Panc1 (cell line): ENCODE results near the gene ZDHHC14. TPM values are rescaled to one million over a fixed set of nuclear protein-coding genes. Genes with fewer than 3 reads are reported as not detected.

ENCODE experiments used
- ATAC-seq: fragments of 200-7000 bp; cut with Tn5 transposase; 2 replicates; pipeline ENCODE4 v1.9.1; 2020; ENCODE audit warnings: mild to moderate bottlenecking, moderate library complexity
- BruUV-seq: library from RNA; stranded (reverse); fragments of 400-500 nt; replicated peaks from 2 replicates; lab custom pipeline; 2021; lab: Mats Ljungman, UMichigan
- CTCF ChIA-PET: fragments of 300-600 bp; sonication (Branson Sonifier 250); formaldehyde crosslinking; loops from one replicate; lab custom pipeline; 2022; ENCODE audit warnings: antibody characterized with exemption; lab: Charles Lee
- POLR2A ChIA-PET: fragments of 300-600 bp; sonication (Branson Sonifier 250); formaldehyde crosslinking; loops from one replicate; lab custom pipeline; 2022; ENCODE audit warnings: antibody characterized with exemption; lab: Charles Lee
- DNase-seq: peaks from one replicate; pipeline ENCODE4 v3.0.0-alpha.2; 2010; ENCODE audit warnings: low read depth, low spot score
- H3K27ac ChIP-seq: 2 replicates; pipeline ENCODE4 v1.5.1; 2011; ENCODE audit warnings: mild to moderate bottlenecking, low read length, inconsistent platforms
- H3K27me3 ChIP-seq: fragments of 200-500 bp; sonication (Bioruptor generic); 2 replicates; pipeline ENCODE4 v1.6.0; 2014; ENCODE audit warnings: low read length, inconsistent platforms; ENCODE audit not compliant: control insufficient read depth, insufficient read depth
- H3K36me3 ChIP-seq: fragments of 200-500 bp; sonication (Bioruptor generic); 2 replicates; pipeline ENCODE4 v1.5.1; 2014; ENCODE audit warnings: inconsistent platforms, mild to moderate bottlenecking, low read length, moderate library complexity; ENCODE audit not compliant: control insufficient read depth, insufficient read depth
- H3K4me1 ChIP-seq: 2 replicates; pipeline ENCODE4 v1.5.1; 2011; ENCODE audit warnings: inconsistent platforms, mild to moderate bottlenecking, low read length, moderate library complexity; ENCODE audit not compliant: control insufficient read depth, insufficient read depth
- H3K4me3 ChIP-seq, 2 experiments: 2 replicates each; pipeline ENCODE4 v1.5.1; 2011 to 2012; ENCODE audit warnings: low read depth in 2 of 2, low read length in 2 of 2, mild to moderate bottlenecking in 2 of 2, inconsistent platforms in 1 of 2, moderate library complexity in 1 of 2
- H3K9me3 ChIP-seq: fragments of 200-500 bp; sonication (Bioruptor generic); 2 replicates; pipeline ENCODE4 v1.5.1; 2014; ENCODE audit warnings: low read depth, mild to moderate bottlenecking, inconsistent platforms, low read length, moderate library complexity; ENCODE audit not compliant: control insufficient read depth, insufficient read depth
- POLR2AphosphoS5 ChIP-seq: IDR thresholded peaks from 2 replicates; pipeline ENCODE4 v1.6.1; 2012; ENCODE audit warnings: mild to moderate bottlenecking, low read depth, low read length, moderate library complexity
- SIN3A ChIP-seq: IDR thresholded peaks from 2 replicates; pipeline ENCODE4 v1.6.1; 2012; ENCODE audit warnings: low read depth, mild to moderate bottlenecking, low read length, moderate library complexity, borderline replicate concordance; ENCODE audit not compliant: insufficient read depth
- TCF7L2 ChIP-seq: IDR thresholded peaks from 2 replicates; pipeline ENCODE4 v1.6.1; 2011; ENCODE audit warnings: mild to moderate bottlenecking, low read depth, low read length, inconsistent platforms
- in situ Hi-C: cut with HindIII; loops from 2 replicates; pipeline ENCODE4 v1.10.0; 2016; ENCODE audit warnings: low sequenced_read_pairs, low pct_unique_long_range_greater_than_20kb
- intact Hi-C: fragments of 100-400 bp; cut with micrococcal nuclease; formaldehyde crosslinking; loops from one replicate; pipeline ENCODE4 v1.10.0; 2022; ENCODE audit not compliant: unreplicated experiment
- total RNA-seq: library from RNA; stranded (reverse); gene quantifications from one replicate; pipeline ENCODE4 v1.2.1, GENCODE V29; 2021; ENCODE audit not compliant: unreplicated experiment
- TF ChIP-seq, protein P1 (sequence below), 2 experiments: IDR thresholded peaks; 2 replicates each; pipeline ENCODE4 v1.6.1; 2011 to 2012; ENCODE audit warnings: low read depth in 2 of 2, control low read depth in 1 of 2, low read length in 1 of 2, mild to moderate bottlenecking in 1 of 2, moderate library complexity in 1 of 2; ENCODE audit not compliant: insufficient read depth in 1 of 2
- TF ChIP-seq, protein P2 (sequence below): fragments of 450-650 bp; IDR thresholded peaks from 2 replicates; pipeline ENCODE4 v1.5.1; 2017; ENCODE audit warnings: mild to moderate bottlenecking

ZDHHC14 gene
- total RNA-seq, 1 experiment from 2014 or later, result 19.9 TPM

DNA sequence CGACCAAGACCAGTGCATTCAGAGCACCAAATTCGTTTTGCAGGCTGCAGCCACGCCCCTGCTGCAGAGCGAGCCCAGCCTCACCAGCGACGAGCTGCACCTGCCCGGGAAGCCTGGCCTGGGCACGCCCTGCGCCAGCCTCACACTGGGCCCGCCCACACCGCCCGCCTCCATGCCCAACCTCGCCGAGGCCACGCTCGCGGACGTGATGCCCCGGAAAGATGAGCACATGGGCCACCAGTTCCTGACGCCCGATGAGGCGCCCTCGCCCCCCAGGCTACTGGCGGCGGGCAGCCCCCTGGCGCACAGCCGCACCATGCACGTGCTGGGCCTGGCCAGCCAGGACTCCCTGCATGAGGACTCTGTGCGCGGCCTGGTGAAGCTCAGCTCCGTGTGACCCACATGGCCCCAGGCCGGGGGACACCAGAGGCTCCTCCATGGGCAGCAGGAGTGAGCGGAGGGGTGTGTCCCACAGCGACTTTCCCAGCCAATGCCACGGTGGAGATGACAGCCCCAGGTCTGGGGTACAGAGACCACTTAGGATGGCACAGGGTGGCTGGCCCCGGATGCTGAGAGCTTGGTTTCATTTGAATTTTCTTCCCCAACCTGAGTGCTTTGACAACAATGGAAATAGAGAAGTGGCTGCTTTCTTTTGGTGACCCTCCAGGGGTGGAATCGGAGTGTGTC, 291.9 kb downstream of the ZDHHC14 start:
- no peaks in the 10 kb centered on the region for H3K9me3 ChIP-seq
- intact Hi-C loops (no loop called here), in situ Hi-C loops (loop anchor here (25.0 kb wide), 1 partner anchor 361 kb away; the partner anchor contains the start of gene TMEM242)
- H3K4me3 ChIP-seq, result no peak overlapping the region
- CTCF ChIA-PET, result no interaction called here
- H3K27me3 ChIP-seq, result no peaks in the 10 kb centered on the region
- POLR2A ChIA-PET, result no interaction called here
- no peaks in the 10 kb centered on the region for H3K36me3 ChIP-seq
- no TSS peak for BruUV-seq
- TF ChIP-seq, protein P1, sequence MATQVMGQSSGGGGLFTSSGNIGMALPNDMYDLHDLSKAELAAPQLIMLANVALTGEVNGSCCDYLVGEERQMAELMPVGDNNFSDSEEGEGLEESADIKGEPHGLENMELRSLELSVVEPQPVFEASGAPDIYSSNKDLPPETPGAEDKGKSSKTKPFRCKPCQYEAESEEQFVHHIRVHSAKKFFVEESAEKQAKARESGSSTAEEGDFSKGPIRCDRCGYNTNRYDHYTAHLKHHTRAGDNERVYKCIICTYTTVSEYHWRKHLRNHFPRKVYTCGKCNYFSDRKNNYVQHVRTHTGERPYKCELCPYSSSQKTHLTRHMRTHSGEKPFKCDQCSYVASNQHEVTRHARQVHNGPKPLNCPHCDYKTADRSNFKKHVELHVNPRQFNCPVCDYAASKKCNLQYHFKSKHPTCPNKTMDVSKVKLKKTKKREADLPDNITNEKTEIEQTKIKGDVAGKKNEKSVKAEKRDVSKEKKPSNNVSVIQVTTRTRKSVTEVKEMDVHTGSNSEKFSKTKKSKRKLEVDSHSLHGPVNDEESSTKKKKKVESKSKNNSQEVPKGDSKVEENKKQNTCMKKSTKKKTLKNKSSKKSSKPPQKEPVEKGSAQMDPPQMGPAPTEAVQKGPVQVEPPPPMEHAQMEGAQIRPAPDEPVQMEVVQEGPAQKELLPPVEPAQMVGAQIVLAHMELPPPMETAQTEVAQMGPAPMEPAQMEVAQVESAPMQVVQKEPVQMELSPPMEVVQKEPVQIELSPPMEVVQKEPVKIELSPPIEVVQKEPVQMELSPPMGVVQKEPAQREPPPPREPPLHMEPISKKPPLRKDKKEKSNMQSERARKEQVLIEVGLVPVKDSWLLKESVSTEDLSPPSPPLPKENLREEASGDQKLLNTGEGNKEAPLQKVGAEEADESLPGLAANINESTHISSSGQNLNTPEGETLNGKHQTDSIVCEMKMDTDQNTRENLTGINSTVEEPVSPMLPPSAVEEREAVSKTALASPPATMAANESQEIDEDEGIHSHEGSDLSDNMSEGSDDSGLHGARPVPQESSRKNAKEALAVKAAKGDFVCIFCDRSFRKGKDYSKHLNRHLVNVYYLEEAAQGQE (IDR thresholded peaks at IDR 0.05; ENCODE audit: insufficient read depth in 1 of 2, low read depth in 2 of 2, low read length in 1 of 2), result no peak
- TF ChIP-seq TCF7L2, result no peak
- TF ChIP-seq POLR2AphosphoS5, result no peak
- TF ChIP-seq, protein P2, sequence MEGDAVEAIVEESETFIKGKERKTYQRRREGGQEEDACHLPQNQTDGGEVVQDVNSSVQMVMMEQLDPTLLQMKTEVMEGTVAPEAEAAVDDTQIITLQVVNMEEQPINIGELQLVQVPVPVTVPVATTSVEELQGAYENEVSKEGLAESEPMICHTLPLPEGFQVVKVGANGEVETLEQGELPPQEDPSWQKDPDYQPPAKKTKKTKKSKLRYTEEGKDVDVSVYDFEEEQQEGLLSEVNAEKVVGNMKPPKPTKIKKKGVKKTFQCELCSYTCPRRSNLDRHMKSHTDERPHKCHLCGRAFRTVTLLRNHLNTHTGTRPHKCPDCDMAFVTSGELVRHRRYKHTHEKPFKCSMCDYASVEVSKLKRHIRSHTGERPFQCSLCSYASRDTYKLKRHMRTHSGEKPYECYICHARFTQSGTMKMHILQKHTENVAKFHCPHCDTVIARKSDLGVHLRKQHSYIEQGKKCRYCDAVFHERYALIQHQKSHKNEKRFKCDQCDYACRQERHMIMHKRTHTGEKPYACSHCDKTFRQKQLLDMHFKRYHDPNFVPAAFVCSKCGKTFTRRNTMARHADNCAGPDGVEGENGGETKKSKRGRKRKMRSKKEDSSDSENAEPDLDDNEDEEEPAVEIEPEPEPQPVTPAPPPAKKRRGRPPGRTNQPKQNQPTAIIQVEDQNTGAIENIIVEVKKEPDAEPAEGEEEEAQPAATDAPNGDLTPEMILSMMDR, result no peak
- no peak for TF ChIP-seq SIN3A
- peaks cover 13% of the 10 kb centered on the region for H3K4me1 ChIP-seq
- H3K27ac ChIP-seq, result no peak overlapping the region
- DNase-seq (no peak), ATAC-seq (no peak)

DNA sequence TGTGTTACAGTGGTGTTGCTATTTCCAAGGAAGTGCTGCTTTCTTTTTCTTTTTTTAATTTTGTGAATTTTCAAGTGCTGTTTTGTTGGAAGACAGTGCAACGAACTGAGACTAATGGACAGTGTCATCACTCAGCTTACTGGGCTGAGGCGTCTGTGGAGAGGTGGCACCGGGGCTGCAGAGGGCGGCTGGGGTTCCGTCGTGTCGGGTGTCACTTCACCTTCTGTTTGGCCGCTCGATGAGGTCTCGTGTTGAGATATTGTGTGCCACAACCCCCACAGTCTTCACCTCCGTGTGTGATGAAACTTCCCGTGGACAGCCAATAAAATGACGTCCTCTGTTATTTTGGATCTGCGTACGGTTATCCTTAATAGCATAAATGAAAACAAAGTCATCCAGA, 292.6 kb downstream of the ZDHHC14 start:
- TF ChIP-seq SIN3A, result no peak
- TF ChIP-seq, protein P1 (IDR thresholded peaks at IDR 0.05; ENCODE audit: insufficient read depth in 1 of 2, low read depth in 2 of 2, low read length in 1 of 2), result no peak
- POLR2A ChIA-PET, result no interaction called here
- DNase-seq (no peak), ATAC-seq (no peak)
- no peaks in the 10 kb centered on the region for H3K36me3 ChIP-seq
- peaks cover 13% of the 10 kb centered on the region for H3K4me1 ChIP-seq
- in situ Hi-C loops, result loop anchor here (25.0 kb wide), 1 partner anchor 361 kb away; the partner anchor contains the start of gene TMEM242
- CTCF ChIA-PET, result no interaction called here
- no peak overlapping the region for H3K4me3 ChIP-seq
- no peak overlapping the region for H3K27ac ChIP-seq
- intact Hi-C loops, result no loop called here
- TSS peak; percentile 65 for BruUV-seq
- no peaks in the 10 kb centered on the region for H3K9me3 ChIP-seq
- H3K27me3 ChIP-seq, result no peaks in the 10 kb centered on the region
